Activated naive CD8-positive, alpha-beta T cell treated with anti-CD3 and anti-CD28 coated beads for 36 hours (primary cell): ENCODE data around the gene IL17A. TPM values are rescaled to one million over a fixed set of nuclear protein-coding genes. Genes with fewer than 3 reads are reported as not detected.
"Not testable (repeated sequence)": the region's sequence is repeated elsewhere in the genome, so short reads cannot be mapped to it uniquely, and the experiment has no call there.

Experiments used
- DNase-seq: peaks from one replicate; pipeline ENCODE4 v3.0.0; 2021
- H3K27ac Mint-ChIP-seq: one replicate; pipeline ENCODE4 v1.8.0; 2022; ENCODE audit warnings: mild to moderate bottlenecking, moderate library complexity, mixed read lengths
- H3K27me3 Mint-ChIP-seq: one replicate; pipeline ENCODE4 v1.8.0; 2022; ENCODE audit warnings: mild to moderate bottlenecking, mixed read lengths
- H3K36me3 Mint-ChIP-seq: one replicate; pipeline ENCODE4 v1.8.0; 2021; ENCODE audit warnings: mild to moderate bottlenecking, mixed read lengths
- H3K4me1 Mint-ChIP-seq: one replicate; pipeline ENCODE4 v1.8.0; 2021; ENCODE audit warnings: mixed read lengths
- H3K4me3 Mint-ChIP-seq: one replicate; pipeline ENCODE4 v1.8.0; 2022; ENCODE audit warnings: mild to moderate bottlenecking, moderate library complexity, mixed read lengths
- H3K9me3 Mint-ChIP-seq: one replicate; pipeline ENCODE4 v1.8.0; 2022; ENCODE audit warnings: mixed read lengths
- total RNA-seq, 2 experiments: library from RNA; stranded (reverse); gene quantifications; one replicate each; pipeline ENCODE4 v1.2.3, GENCODE V29; 2021

IL17A gene
- total RNA-seq, 2 experiments from 2014 or later, result not detected

DNA sequence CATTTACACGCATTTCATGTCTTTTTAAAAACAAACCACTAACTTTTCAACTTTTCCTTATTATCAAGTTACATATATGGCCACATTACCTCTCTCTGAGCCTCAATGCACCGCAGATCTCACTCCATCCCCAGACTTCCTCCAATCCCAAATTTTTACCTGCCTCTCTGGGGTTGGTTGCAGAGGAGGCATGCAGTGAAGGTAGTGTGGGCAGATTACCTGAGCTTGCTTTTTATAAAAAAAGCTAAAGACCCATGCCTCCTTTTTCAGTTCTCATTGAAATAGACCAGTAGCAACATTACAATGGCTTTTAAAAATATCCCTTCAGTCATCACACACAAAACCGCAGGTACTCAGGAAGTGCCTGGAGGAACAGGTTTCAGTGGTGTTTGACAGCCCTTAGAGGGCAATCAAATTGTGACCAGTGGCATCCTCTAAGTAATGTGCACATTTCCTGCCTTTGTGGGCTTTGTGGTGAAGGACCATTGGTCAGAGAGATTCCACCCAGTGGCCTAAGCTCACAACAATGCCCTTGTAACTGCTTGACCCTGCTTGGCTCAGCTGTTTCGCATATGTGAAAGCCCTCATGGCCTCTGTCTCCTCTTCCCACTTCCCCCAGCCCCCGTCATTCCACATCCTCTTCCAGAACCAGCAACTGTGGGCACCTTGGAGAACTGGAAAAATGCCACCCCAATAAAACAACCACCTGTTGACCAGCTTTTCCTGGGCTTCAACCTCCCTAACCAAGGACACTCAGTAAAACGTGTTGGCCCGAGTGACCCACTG, 30.2 kb upstream of the IL17A start:
- Mint-ChIP-seq H3K4me1 (peaks cover 34% of the 10 kb centered on the region), H3K27me3 (peaks cover 32% of the 10 kb centered on the region), H3K9me3 (peaks cover 8% of the 10 kb centered on the region), H3K36me3 (peaks cover 9% of the 10 kb centered on the region), H3K27ac (no peak overlapping the region), H3K4me3 (no peak overlapping the region)
- DNase-seq, result peak; percentile 4

DNA sequence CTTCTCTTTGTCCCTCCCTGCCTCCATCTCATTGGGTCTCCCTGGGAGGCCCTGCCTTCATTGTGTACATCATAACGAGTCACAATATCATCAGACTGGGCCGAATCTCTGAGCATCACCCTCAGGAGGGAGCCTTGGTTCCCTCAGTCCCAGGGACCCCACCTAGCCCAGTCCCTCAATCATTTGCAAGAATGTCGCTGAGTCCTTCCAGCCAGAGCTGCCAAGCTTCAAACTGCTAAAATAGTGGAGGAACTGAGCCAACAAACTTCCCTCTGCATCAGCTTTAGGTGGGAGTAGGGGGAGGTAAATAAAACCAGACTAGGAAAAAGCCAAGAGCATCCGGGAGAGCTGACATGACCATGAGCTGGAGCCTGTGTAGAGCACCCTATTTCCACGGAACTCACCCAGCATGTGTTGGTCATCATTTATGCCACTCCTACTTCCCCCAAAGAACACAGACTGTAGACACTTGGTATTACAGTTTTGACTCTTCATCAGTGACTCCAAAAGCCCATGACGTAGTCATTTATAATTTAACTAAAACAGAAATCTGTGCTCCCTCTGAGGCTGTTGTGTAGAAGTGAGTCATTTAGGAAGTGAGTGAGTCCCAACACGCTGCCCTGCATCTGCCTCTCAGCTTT, 28.8 kb upstream of the IL17A start:
- H3K27me3 Mint-ChIP-seq, result peaks cover 28% of the 10 kb centered on the region
- peak; percentile 4 for DNase-seq
- H3K36me3 Mint-ChIP-seq, result peaks cover 16% of the 10 kb centered on the region
- peaks cover 16% of the 10 kb centered on the region for H3K9me3 Mint-ChIP-seq
- H3K4me3 Mint-ChIP-seq, result no peak overlapping the region
- peaks cover 48% of the 10 kb centered on the region for H3K4me1 Mint-ChIP-seq
- H3K27ac Mint-ChIP-seq, result peak overlapping the region; percentile 40

DNA sequence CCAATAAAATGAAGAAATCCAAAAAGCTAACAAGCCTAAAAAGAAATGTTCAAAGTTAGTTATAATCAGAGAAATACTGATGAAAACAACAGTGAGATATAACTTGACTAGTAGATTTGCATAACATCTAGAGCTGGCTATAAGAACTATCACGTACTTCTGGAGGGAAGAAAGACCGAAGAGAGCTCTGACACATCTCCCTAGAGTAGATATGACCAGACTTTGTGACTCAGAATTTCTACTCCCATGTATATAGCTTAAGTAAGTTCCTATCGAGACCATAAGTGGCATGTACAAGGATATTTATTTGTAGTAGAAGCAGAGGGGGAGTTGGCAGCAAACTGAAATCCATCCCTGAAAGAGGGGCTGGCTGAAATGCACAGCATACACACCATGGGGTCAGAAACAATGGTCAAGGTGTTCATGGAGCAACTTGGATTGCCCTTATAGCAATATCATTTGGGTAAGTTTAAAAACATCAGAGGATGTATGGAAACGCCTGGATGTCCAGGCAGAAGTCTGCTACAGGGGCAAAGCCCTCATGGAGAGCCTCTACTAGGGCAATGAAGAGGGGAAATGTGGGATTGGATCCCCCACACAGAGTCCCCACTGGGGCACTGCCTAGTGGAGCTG, 25.6 kb upstream of the IL17A start:
- Mint-ChIP-seq H3K4me3 (no peak overlapping the region), H3K9me3 (peaks cover 16% of the 10 kb centered on the region), H3K27ac (peak overlapping the region; percentile 80), H3K36me3 (peaks cover 15% of the 10 kb centered on the region), H3K27me3 (peaks cover 34% of the 10 kb centered on the region), H3K4me1 (peaks cover 60% of the 10 kb centered on the region)
- no peak for DNase-seq

DNA sequence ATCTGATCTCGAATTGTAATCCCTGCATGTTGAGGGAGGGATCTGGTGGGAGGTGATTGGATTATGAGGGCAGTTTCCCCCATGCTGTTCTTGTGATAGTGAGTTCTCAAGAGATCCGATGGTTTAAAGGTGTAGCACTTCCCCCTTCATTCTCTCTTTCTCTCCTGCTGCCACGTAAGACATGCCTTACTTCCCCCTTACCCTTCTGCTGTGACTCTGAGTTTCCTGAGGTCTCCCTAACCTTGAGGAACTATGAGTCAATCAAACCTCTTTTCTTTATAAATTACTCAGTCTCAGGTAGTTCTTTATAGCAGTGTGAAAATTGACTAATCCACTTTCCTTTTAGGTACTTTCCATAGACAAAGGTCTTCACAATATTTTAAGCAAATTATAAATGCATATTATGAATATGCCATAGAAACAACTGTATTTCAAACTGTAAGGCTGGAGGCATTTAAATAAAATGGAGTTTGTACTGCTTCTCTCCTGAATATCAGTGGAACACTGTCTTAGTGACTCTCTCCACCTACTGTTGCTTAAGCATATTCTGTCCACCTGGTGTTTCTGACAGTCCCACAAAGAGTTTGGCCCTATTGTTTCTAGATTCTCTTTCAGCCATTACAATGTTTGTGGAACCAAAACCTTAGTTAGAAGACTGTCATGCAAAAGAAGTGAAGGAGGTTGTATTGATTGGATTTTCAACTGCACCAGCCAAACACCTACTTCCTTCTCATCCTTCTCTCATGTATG, 24.3 kb upstream of the IL17A start:
- H3K4me1 Mint-ChIP-seq, result peaks cover 48% of the 10 kb centered on the region
- H3K27me3 Mint-ChIP-seq, result peaks cover 24% of the 10 kb centered on the region
- peaks cover 16% of the 10 kb centered on the region for H3K9me3 Mint-ChIP-seq
- peak overlapping the region; percentile 80 for H3K27ac Mint-ChIP-seq
- H3K36me3 Mint-ChIP-seq, result peaks cover 15% of the 10 kb centered on the region
- H3K4me3 Mint-ChIP-seq, result peak overlapping the region; percentile 8
- DNase-seq, result peak; percentile 26

DNA sequence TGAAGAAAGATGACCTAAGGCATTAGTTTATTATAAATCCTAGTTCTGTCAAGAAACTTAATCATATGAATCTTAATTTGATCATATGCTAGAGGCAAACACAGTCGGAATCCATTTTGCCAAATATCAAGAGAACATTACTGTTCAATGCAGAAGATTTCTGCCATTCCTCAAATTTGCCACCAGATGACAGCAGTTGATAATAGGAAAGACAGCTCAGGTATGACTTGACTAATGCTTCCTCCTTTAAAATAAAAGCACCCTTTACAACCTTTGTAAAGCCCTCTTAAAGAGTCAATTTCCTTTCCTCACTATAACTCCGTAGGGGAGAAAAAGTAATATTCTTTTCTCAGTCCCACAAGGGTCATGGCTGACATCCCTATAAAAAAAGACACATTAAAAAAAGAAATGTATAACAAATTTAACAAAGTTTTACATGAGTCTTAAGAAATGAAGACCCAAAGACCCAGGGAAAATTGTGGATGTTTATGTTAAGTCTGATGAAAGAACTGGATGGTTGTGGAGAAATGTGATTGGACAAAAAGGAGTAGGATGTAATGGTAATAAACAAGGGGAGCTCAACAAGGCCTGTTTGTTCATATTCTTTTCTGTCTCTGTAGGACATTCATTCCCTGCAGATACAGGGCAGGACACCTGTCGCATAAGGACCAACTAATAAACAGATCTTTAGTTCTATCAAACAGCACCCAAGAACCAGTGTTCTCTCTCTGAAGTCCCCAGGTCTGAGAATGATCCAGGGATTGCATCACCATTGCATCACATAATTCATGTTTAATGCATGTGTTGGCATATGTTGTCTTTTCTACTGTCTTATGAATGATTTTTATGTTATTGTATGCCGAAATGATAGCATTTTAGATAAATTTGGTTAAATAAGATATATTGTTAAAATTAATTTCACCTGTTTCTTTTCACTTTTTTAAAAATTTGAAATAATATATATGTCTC, 23.0 kb upstream of the IL17A start:
- H3K4me3 Mint-ChIP-seq, result no peak overlapping the region
- peaks cover 39% of the 10 kb centered on the region for H3K4me1 Mint-ChIP-seq
- H3K36me3 Mint-ChIP-seq, result peaks cover 15% of the 10 kb centered on the region
- peaks cover 32% of the 10 kb centered on the region for H3K27me3 Mint-ChIP-seq
- H3K9me3 Mint-ChIP-seq, result peaks cover 15% of the 10 kb centered on the region
- H3K27ac Mint-ChIP-seq, result peak overlapping the region; percentile 80
- DNase-seq, result no peak

DNA sequence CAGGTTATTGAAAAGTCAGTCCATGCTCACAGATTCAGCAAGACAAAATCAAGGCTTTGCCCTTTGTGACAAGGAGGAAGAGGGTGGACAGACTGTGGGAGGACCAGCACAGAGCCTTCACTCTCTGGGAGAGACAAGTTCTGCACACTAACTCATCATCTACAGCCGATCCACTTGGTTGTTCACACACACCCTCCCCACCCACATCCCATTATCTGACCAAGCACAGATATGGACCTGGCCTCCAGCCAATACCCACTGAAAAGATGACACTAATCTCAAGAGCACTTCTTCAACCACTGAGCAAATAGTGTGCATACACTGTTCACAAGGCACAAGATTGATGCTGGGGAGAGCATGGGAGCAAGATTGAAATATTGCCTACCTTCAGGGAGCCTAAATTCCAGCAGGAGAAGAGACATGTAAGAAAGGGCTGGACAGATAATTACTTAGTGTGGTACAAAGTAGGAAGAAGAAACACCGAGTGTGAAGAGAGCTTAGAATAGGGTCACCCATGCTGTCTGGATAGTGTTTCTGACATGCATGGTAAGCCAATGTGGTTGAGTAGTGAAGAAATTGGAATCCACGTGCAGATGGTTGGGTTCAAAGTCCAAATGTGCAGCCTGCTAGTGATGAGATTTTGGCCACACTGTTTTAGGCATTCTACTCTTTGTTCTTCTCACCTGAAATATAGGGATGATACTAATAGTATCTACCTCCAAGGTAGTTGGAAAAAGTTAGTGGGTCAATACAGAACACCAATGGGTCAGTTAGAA, 21.7 kb upstream of the IL17A start:
- H3K4me1 Mint-ChIP-seq, result peaks cover 39% of the 10 kb centered on the region
- H3K27me3 Mint-ChIP-seq, result peaks cover 38% of the 10 kb centered on the region
- H3K9me3 Mint-ChIP-seq, result peaks cover 17% of the 10 kb centered on the region
- H3K4me3 Mint-ChIP-seq, result no peak overlapping the region
- H3K36me3 Mint-ChIP-seq, result peaks cover 15% of the 10 kb centered on the region
- no peak for DNase-seq
- H3K27ac Mint-ChIP-seq, result no peak overlapping the region

DNA sequence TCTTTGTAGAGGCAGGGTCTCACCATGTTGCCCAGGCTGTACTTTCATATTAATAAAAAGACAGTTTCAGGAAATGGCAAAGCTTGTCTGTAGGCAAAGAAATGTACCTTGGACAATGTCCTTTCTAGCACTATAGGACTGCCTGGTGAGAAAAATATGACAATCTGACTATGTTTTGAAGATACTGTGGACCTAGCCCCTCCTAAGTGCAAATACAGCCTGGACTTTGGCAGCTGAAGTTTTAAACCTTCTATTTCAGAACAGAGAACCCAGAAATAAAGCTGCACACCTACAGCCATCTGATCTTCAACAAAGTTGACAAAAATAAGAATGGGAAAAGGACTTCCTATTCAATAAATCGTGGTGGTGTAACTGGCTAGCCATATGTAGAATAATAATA, 18.9 kb upstream of the IL17A start:
- Mint-ChIP-seq H3K4me3 (no peak overlapping the region), H3K9me3 (peaks cover 4% of the 10 kb centered on the region), H3K4me1 (peaks cover 22% of the 10 kb centered on the region), H3K27me3 (peaks cover 57% of the 10 kb centered on the region), H3K36me3 (no peaks in the 10 kb centered on the region), H3K27ac (no peak overlapping the region)
- DNase-seq, result no peak

DNA sequence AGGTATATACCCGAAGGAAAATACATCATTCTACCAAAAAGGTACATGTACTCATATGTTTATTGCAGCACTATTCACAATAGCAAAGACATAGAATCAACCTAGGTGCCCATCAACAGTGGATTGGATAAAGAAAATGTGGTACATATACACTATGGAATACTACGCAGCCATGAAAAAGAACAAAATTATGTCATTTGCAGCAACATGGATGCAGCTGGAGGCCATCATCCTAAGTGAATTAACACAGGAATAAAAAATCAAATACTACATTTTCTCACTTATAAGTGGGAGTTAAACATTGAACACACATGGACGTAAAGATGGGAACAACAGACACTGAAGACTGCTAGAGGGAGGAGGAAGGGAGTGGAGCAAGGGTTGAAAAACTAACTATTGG, 17.8 kb upstream of the IL17A start:
- not testable (repeated sequence) for DNase-seq, H3K4me3 Mint-ChIP-seq, H3K9me3 Mint-ChIP-seq, H3K36me3 Mint-ChIP-seq, H3K27ac Mint-ChIP-seq
- Mint-ChIP-seq H3K4me1 (peaks cover 11% of the 10 kb centered on the region), H3K27me3 (peaks cover 61% of the 10 kb centered on the region)

DNA sequence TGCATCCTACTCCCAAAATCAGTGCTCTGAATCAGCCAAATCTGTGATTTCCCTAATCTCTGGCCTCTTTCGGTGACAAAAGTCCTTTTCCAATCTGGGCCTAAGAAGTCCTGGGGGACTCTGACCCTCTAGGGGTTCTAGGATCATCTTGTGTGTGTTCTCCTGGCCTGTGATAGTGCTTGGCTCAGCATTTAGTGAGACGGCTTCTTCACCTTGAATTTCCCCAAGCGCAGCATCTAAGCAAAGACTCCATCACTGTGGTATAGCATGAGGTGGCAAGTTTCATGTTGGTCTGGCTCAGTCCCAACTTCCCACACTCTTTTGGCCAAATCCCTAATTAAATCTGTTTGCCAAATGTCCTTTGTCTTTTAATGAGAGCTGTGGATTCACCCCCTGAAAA, 12.1 kb upstream of the IL17A start:
- peaks cover 10% of the 10 kb centered on the region for H3K4me1 Mint-ChIP-seq
- H3K36me3 Mint-ChIP-seq, result no peaks in the 10 kb centered on the region
- no peak for DNase-seq
- no peak overlapping the region for H3K4me3 Mint-ChIP-seq
- no peaks in the 10 kb centered on the region for H3K9me3 Mint-ChIP-seq
- peaks cover 34% of the 10 kb centered on the region for H3K27me3 Mint-ChIP-seq
- no peak overlapping the region for H3K27ac Mint-ChIP-seq

DNA sequence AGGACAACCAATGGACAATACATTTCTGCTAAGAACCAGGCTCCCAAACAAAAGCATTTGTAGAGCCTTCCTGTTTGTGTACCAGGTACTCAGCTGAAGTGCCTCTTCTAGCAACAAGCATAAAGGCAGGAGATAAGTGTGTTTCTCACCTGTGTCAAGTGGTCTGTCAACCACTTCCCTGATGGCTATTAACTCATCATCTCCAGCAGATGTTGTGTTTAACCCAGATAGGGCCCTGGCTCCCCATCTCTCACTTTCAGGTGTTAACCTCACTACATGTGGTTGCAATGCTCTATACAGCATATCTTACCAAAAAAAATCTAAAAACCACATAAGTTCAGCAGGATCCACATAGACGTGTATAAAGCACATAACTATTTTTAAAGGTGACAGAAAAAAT, 9.6 kb upstream of the IL17A start:
- H3K27ac Mint-ChIP-seq, result no peak overlapping the region
- H3K4me3 Mint-ChIP-seq, result no peak overlapping the region
- H3K9me3 Mint-ChIP-seq, result no peaks in the 10 kb centered on the region
- peaks cover 18% of the 10 kb centered on the region for H3K27me3 Mint-ChIP-seq
- DNase-seq, result peak; percentile 30
- H3K36me3 Mint-ChIP-seq, result no peaks in the 10 kb centered on the region
- H3K4me1 Mint-ChIP-seq, result peaks cover 20% of the 10 kb centered on the region

DNA sequence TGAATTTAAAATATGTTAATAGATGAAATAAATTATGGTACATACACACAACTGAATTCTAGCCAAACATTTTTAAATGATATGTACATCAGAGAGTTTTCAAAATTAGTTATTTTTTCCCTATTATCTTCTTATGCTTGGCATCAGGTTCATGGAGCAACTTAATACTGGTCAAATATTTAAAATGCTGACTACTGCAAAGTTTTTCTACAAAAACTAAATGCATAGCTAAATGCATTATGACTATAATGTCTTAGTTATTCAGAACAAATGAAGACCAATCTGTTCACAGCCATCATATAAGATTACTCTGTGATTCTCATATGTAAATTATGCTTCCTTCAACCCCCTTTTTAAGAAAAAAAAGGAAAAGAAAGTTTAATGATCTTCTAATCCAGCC, 8.2 kb upstream of the IL17A start:
- Mint-ChIP-seq H3K4me3 (no peak overlapping the region), H3K4me1 (peaks cover 17% of the 10 kb centered on the region), H3K27me3 (peaks cover 21% of the 10 kb centered on the region), H3K27ac (no peak overlapping the region), H3K36me3 (no peaks in the 10 kb centered on the region), H3K9me3 (no peaks in the 10 kb centered on the region)
- DNase-seq, result no peak

DNA sequence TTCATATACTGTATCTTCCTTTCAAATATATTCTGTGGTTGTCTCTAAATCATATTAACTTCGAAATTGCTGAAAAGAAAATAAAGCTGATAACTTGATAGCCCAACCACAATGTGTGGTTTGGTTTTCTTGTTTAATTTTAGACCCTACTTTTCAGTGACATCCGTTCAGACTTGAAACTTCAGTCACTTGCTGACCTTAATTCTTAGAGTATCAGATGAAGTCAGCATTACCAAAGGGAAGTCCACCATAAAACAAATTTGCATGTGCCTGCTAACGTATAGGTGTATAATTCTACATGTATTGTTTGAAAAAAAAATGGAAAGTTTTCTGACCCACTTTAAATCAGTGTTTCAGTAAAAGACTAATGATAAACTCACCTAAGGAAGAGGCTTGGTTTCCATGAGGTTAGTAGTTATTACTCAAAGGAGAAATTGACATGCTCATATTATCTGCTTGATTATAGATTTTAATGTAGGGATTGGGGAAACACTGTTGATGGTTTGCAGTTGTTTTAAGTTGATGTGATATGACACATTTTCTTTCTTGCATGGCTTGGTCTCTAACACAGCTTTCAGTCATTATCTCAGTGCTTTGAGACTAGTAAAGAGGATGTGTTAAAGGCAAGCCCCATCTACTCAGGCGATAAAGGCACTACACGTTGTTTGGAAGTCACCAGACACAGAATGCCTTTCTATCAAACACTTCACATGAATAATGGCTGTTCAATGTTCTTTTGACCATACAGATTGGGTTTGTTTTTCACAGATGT, 5.2 kb upstream of the IL17A start:
- peaks cover 31% of the 10 kb centered on the region for H3K27me3 Mint-ChIP-seq
- no peaks in the 10 kb centered on the region for H3K36me3 Mint-ChIP-seq
- DNase-seq, result no peak
- peaks cover 17% of the 10 kb centered on the region for H3K4me1 Mint-ChIP-seq
- no peak overlapping the region for H3K27ac Mint-ChIP-seq
- H3K4me3 Mint-ChIP-seq, result no peak overlapping the region
- H3K9me3 Mint-ChIP-seq, result no peaks in the 10 kb centered on the region

DNA sequence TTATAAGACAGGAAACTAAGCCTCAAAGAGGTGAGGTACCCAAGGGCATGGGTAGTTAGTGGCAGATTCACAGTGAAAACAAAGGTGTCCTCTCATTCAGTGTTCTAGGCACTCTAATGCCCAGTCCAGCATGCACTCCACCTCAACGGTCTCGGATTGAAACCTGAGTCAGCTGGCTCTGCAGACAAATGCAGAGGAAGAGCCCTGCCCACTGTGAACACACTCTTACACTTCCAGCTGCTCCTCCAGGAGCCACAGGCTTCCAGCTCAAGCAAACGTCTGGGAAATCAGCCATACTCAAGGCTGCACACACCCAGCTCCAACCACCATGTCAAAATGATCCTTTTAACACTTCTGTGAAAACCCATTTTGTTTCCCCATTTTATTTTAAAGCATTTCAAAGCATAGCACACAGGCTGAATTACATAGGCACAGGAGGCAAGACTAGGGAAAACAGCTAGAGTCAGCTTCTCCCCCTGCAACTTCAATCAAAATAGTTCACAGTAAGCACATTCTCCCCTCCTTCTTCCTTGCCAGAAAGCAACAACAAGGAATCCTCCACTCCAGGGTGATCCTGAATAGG, 3.0 kb upstream of the IL17A start:
- Mint-ChIP-seq H3K9me3 (no peaks in the 10 kb centered on the region), H3K36me3 (no peaks in the 10 kb centered on the region), H3K27ac (no peak overlapping the region), H3K27me3 (peaks cover 40% of the 10 kb centered on the region), H3K4me3 (no peak overlapping the region), H3K4me1 (peaks cover 11% of the 10 kb centered on the region)
- no peak for DNase-seq
